SU-DHL-6 (cell line): ENCODE measurements around the gene ACTC1.

ENCODE experiments used
- H2AFZ ChIP-seq: fragments of 200-600 bp; sonication (generic); 2 replicates; pipeline ENCODE4 v1.6.1; 2014; ENCODE audit warnings: low read depth, mild to moderate bottlenecking, moderate library complexity, mixed read lengths, antibody characterized with exemption, low read length; ENCODE audit not compliant: severe bottlenecking
- H3F3A ChIP-seq: fragments of 200-600 bp; shearing (Covaris generic); 2 replicates; pipeline ENCODE4 v1.6.0; 2016; ENCODE audit warnings: antibody characterized with exemption, mild to moderate bottlenecking; ENCODE audit not compliant: insufficient read depth
- H3K27ac ChIP-seq: fragments of 200-600 bp; sonication (generic); 2 replicates; pipeline ENCODE4 v1.5.1; 2016; ENCODE audit warnings: low read depth, mild to moderate bottlenecking, low read length, moderate library complexity, mixed read lengths
- H3K27me3 ChIP-seq: fragments of 200-600 bp; sonication (generic), shearing (Covaris generic); 2 replicates; pipeline ENCODE4 v1.6.0; 2014; ENCODE audit warnings: mild to moderate bottlenecking, low read length
- H3K36me3 ChIP-seq: fragments of 200-600 bp; sonication (generic); 2 replicates; pipeline ENCODE4 v1.6.1; 2014; ENCODE audit warnings: mild to moderate bottlenecking, low read length, mixed read lengths
- H3K4me2 ChIP-seq: fragments of 300-600, 200-600 bp; shearing (Covaris generic), sonication (generic); 2 replicates; pipeline ENCODE4 v1.6.0; 2014; ENCODE audit warnings: low read length, low read depth, mild to moderate bottlenecking; ENCODE audit not compliant: poor library complexity, severe bottlenecking
- H3K4me3 ChIP-seq: fragments of 200-600 bp; sonication (generic); 2 replicates; pipeline ENCODE4 v1.5.1; 2014; ENCODE audit warnings: antibody characterized with exemption, low read length, mild to moderate bottlenecking, mixed read lengths; ENCODE audit not compliant: insufficient read depth, poor library complexity, severe bottlenecking
- H3K79me2 ChIP-seq: fragments of 200-600 bp; sonication (generic); 2 replicates; pipeline ENCODE4 v1.6.1; 2014; ENCODE audit warnings: mild to moderate bottlenecking, low read length, moderate library complexity; ENCODE audit not compliant: insufficient read depth
- H3K9ac ChIP-seq: fragments of 200-600 bp; sonication (generic); 2 replicates; pipeline ENCODE4 v1.7.0; 2014; ENCODE audit warnings: mild to moderate bottlenecking, low read length
- H3K9me2 ChIP-seq: fragments of 200-600 bp; sonication (generic); replicated peaks from 2 replicates; pipeline ENCODE4 v1.6.1; 2014; ENCODE audit warnings: low read length; ENCODE audit not compliant: insufficient read depth
- H3K9me3 ChIP-seq: fragments of 200-600 bp; sonication (generic); 2 replicates; pipeline ENCODE4 v1.6.1; 2014; ENCODE audit warnings: low read length, mixed read lengths; ENCODE audit not compliant: insufficient read depth
- H4K20me1 ChIP-seq: fragments of 200-600 bp; sonication (generic); 2 replicates; pipeline ENCODE4 v1.6.1; 2014; ENCODE audit warnings: low read depth, mild to moderate bottlenecking, antibody characterized with exemption, low read length, moderate library complexity, mixed read lengths
- CTCF ChIP-seq: fragments of 200-600 bp; sonication (generic); IDR thresholded peaks from one replicate; pipeline ENCODE4 v1.5.1; 2017; ENCODE audit warnings: antibody characterized with exemption, mild to moderate bottlenecking, low read length, moderate library complexity; ENCODE audit not compliant: insufficient read depth, poor library complexity, severe bottlenecking
- EZH2phosphoT487 ChIP-seq: fragments of 200-600 bp; sonication (generic), shearing (Covaris generic); conservative IDR thresholded peaks from 2 replicates; pipeline ENCODE4 v1.6.1; 2018; ENCODE audit warnings: mild to moderate bottlenecking, antibody characterized with exemption, low read length, moderate library complexity, mixed read lengths

ACTC1 gene

GRCh38 chr15:34799149-34800101 is 4.1 kb upstream of the ACTC1 start:
- Histone ChIP-seq H3F3A (no peaks in the 10 kb centered on the region), H3K27ac (no peak overlapping the region), H3K36me3 (no peaks in the 10 kb centered on the region), H3K9me3 (no peaks in the 10 kb centered on the region), H3K4me3 (no peak overlapping the region), H3K27me3 (no peaks in the 10 kb centered on the region), H3K4me2 (no peak overlapping the region), H3K9ac (no peak overlapping the region), H3K9me2 (no peaks in the 10 kb centered on the region), H2AFZ (no peak overlapping the region), H3K79me2 (no peaks in the 10 kb centered on the region), H4K20me1 (no peaks in the 10 kb centered on the region)
- TF ChIP-seq EZH2phosphoT487 (no peak), CTCF (no peak)

- Histone ChIP-seq H4K20me1 (no peaks in the 10 kb centered on the region), H3K36me3 (no peaks in the 10 kb centered on the region), H3K9me3 (no peaks in the 10 kb centered on the region), H3K9me2 (no peaks in the 10 kb centered on the region), H3K27ac (no peak overlapping the region), H3F3A (no peaks in the 10 kb centered on the region), H3K4me2 (no peak overlapping the region), H3K9ac (no peak overlapping the region), H3K4me3 (no peak overlapping the region), H3K79me2 (no peaks in the 10 kb centered on the region), H3K27me3 (no peaks in the 10 kb centered on the region), H2AFZ (no peak overlapping the region)
- TF ChIP-seq CTCF (no peak), EZH2phosphoT487 (no peak)
These were observed 1.6 kb upstream of the ACTC1 start for GRCh38 chr15:34796847-34797435.

- TF ChIP-seq CTCF: no peak
- TF ChIP-seq EZH2phosphoT487: no peak
- no peaks in the 10 kb centered on the region for H4K20me1 ChIP-seq
- no peak overlapping the region for H2AFZ ChIP-seq
- no peak overlapping the region for H3K9ac ChIP-seq
- H3K4me3 ChIP-seq: no peak overlapping the region
- H3K27me3 ChIP-seq: no peaks in the 10 kb centered on the region
- H3K9me3 ChIP-seq: no peaks in the 10 kb centered on the region
- no peaks in the 10 kb centered on the region for H3K79me2 ChIP-seq
- H3F3A ChIP-seq: no peaks in the 10 kb centered on the region
- no peak overlapping the region for H3K4me2 ChIP-seq
- H3K9me2 ChIP-seq: no peaks in the 10 kb centered on the region
- no peaks in the 10 kb centered on the region for H3K36me3 ChIP-seq
- H3K27ac ChIP-seq: no peak overlapping the region
These were observed 651 bp downstream of the ACTC1 start for GRCh38 chr15:34794590-34795206.
